ENCODE measurements around the gene UBE2Z.

Gene UBE2Z

GRCh38 chr17:48901241-48901640, 7.0 kb upstream of the UBE2Z start:
- DNase-seq (ENCODE audit: low read depth): no peak
- H3K4me3 ChIP-seq (ENCODE audit: low read depth, low read length): no peak overlapping the region

- no peak for DNase-seq (ENCODE audit: low read depth)
- H3K4me3 ChIP-seq (ENCODE audit: low read depth, low read length): no peak overlapping the region
These were observed 4.8 kb upstream of the UBE2Z start for GRCh38 chr17:48903401-48903800.

GRCh38 chr17:48904428-48904827, 3.8 kb upstream of the UBE2Z start:
- DNase-seq (ENCODE audit: low read depth): no peak
- no peak overlapping the region for H3K4me3 ChIP-seq (ENCODE audit: low read depth, low read length)

DNA sequence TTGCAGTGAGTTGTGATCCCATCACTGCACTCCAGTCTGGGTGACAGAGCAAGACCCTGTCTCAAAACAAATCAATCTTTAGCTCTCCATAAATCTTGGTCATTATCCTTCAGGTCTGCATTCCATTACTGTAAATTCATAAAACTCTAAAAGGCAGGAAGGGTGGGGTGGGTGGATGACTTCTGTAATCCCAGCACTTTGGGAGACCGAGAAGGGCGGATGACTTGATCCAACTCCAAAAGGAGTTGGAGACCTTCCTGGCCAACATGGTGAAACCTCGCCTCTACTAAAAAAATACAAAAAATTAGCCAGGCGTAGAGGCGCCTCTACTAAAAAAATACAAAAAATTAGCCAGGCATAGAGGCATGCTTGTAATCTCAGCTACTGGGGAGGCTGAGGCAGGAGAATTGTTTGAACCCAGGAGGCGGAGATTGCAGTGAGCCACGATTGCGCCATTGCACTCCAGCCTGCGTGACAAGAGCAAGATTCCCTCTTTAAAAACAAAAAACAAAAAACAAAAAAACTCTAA, 2.2 kb upstream of the UBE2Z start:
- DNase-seq (ENCODE audit: low read depth): no peak
- no peak overlapping the region for H3K4me3 ChIP-seq (ENCODE audit: low read depth, low read length)

GRCh38 chr17:48907713-48908046, 527 bp upstream of the UBE2Z start:
- H3K4me3 ChIP-seq (ENCODE audit: low read depth, low read length): peak overlapping the region; percentile 55
- no peak for DNase-seq (ENCODE audit: low read depth)

- peak overlapping the region; percentile 55 for H3K4me3 ChIP-seq (ENCODE audit: low read depth, low read length)
These were observed 717 bp downstream of the UBE2Z start for GRCh38 chr17:48908853-48909394.

DNA sequence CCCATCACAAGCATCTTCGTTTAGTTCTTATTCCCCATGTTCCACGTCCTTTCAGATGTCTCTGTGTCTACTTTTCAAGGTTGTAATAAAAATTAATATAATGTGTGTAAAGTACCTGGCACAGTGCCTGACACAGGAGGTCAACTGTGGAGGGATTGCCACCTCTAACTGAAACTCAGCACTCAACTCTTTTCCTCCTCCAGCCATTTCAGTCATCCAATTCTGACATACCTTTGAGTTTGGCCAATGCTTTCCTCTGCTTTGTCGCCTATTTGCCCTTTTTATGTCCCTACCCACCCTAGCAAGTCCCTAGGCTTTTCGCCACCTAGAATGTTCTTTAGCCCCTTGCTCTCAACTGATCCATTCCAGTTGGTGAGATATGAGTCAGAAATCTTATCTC, 1.6 kb downstream of the UBE2Z start:
- DNase-seq (ENCODE audit: low read depth): no peak
- H3K4me3 ChIP-seq (ENCODE audit: low read depth, low read length): peak overlapping the region; percentile 55

More at GRCh38 chr17:48908853-48909394, 717 bp downstream of the UBE2Z start:
- DNase-seq (ENCODE audit: low read depth): peak; percentile 68

DNA sequence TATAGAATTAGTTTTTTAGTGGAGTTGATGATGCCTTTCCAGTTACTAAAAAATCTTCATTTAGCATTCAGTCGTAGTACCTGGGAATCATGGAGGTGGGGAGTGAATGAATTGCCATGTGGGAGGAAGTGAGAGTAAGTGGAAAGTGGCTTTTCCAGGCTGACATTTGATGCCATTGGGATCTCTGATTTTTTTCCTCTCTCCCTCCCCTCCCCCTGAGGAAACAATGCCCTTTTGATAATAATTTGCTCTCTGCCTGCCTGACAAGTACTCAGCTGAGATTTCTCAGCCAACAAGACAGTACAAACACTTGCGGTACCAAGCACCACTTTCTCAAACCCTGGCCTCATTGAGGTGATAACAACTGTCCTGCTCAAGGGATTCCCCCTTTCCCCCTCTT, 2.2 kb downstream of the UBE2Z start:
- no peak for DNase-seq (ENCODE audit: low read depth)
- peak overlapping the region; percentile 55 for H3K4me3 ChIP-seq (ENCODE audit: low read depth, low read length)

DNA sequence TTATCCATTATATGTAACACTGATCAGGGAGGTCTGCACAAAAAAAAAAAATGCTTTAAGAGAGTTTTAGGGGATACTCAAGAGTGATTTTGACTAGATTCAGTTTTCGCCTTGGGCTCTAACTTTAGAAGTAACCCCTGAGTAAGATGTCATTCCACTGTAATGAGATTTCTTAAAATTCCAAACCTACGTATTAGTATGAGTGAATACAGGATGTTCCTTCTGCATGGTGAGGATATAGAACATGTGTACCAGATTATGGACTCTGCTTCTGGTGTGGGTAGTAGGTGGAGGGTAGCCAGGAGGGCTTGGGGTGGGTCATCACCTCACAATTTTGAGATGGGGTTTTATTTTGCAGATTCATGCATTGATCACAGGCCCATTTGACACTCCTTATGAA, 4.3 kb downstream of the UBE2Z start:
- no peak overlapping the region for H3K4me3 ChIP-seq (ENCODE audit: low read depth, low read length)
- DNase-seq (ENCODE audit: low read depth): no peak

GRCh38 chr17:48915459-48916282, 7.5 kb downstream of the UBE2Z start:
- no peak overlapping the region for H3K4me3 ChIP-seq (ENCODE audit: low read depth, low read length)
- peak; percentile 60 for DNase-seq (ENCODE audit: low read depth)

GRCh38 chr17:48925251-48925990, 17.2 kb downstream of the UBE2Z start:
- no peak overlapping the region for H3K4me3 ChIP-seq (ENCODE audit: low read depth, low read length)
- no peak for DNase-seq (ENCODE audit: low read depth)

GRCh38 chr17:48925991-48926342, 17.8 kb downstream of the UBE2Z start:
- H3K4me3 ChIP-seq (ENCODE audit: low read depth, low read length): no peak overlapping the region

DNA sequence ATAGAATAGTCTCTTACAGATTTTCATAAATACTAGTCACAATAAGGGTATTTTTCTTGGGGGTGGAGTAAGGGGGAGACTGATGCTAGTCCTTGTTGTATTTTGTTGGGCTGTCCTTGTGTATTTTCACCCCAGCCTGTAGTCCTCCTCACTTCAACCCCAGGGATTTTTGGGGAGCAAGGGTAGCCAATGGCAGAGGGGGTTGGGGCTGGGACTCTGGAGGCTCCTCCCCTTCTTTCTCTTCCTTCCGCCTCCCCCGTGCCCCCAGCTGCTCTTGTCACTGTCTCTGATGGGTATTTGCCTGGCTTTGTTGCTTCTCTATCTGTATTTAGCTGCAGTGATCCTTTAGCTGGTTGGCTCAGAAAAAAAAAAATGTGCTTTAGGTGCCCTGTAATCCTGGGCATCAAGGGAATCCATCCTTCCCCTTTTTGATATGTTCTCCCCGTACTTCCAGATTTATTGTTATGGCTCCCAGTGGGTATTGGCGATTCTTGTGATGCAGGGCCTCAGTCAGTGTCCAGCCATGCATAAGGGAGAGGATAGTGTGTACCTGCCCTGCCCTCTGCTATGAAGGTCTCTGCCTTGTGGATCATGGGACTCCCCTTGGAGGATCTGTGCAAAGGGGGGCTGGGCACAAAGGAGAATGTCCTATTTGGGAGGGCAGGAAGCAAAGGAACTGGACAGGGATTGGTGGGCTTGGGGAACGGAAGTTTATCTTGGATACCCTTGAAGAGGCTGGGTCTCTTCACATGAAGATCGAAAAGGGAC, 20.0 kb downstream of the UBE2Z start:
- DNase-seq (ENCODE audit: low read depth): no peak
- H3K4me3 ChIP-seq (ENCODE audit: low read depth, low read length): no peak overlapping the region

More at GRCh38 chr17:48925991-48926342, 17.8 kb downstream of the UBE2Z start:
- no peak for DNase-seq (ENCODE audit: low read depth)

GRCh38 chr17:48928876-48929811, 20.9 kb downstream of the UBE2Z start:
- no peak for DNase-seq (ENCODE audit: low read depth)

GRCh38 chr17:48929812-48930165, 21.6 kb downstream of the UBE2Z start:
- H3K4me3 ChIP-seq (ENCODE audit: low read depth, low read length): no peak overlapping the region
- no peak for DNase-seq (ENCODE audit: low read depth)

More at GRCh38 chr17:48928876-48929811, 20.9 kb downstream of the UBE2Z start:
- H3K4me3 ChIP-seq (ENCODE audit: low read depth, low read length): no peak overlapping the region

- no peak overlapping the region for H3K4me3 ChIP-seq (ENCODE audit: low read depth, low read length)
- DNase-seq (ENCODE audit: low read depth): no peak
These were observed 22.2 kb downstream of the UBE2Z start for GRCh38 chr17:48930435-48930873.

GRCh38 chr17:48933035-48933434, 24.8 kb downstream of the UBE2Z start:
- H3K4me3 ChIP-seq (ENCODE audit: low read depth, low read length): no peak overlapping the region
- no peak for DNase-seq (ENCODE audit: low read depth)

DNA sequence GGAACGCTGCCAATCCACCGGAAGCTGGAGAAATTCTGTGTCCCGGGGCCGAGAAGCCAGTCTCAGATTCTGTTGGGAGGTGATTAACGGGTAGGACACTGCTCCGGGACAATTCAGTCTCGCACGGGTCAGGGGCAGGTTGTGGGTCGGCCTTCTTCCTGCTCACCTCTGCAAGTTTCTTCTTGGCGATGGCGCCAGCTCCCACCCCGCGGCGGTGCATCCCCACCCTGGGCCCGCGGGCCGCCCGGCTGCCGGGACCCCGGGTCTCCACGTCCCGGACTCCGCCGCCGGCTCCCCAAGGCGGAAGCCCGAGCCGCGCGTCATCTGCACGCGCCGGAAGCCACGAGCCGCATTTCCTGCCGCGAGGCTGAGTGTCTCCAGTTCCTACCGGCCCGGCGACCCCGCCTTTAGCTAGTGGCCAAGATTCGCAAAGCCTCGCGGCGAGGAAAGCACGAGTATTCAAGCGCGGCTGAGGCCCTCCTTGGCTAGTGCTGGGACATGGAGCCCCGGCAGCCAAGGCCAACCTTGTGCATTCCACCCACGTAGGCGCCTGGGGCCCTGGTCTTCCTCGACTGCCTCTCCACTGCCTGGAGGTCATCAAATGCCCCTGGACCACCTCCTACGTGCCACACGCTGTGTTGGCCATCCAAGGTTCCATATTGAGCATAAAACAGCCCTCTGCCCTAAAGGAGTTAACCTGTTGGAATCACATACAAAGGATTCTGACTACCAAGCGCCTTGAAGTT, 36.5 kb downstream of the UBE2Z start, which contains the start of gene SNF8:
TSS of gene SNF8 (minus strand) at position 328 of the 746 bp plus-strand sequence. CDS start at position 220, 108 bp downstream.
- DNase-seq (ENCODE audit: low read depth): peak; percentile 48
- H3K4me3 ChIP-seq (ENCODE audit: low read depth, low read length): peak within 1 kb of the TSS; percentile 93

Data from skeletal muscle cell (primary cell).